ENCODE data around the gene CCDC51. TPM values are rescaled to one million over a fixed set of nuclear protein-coding genes. Genes with fewer than 3 reads are reported as not detected.
A peak's percentile ranks its signal among the peaks of the same experiment; 100 is the strongest.

CCDC51 gene
- polyA plus RNA-seq, 3 donors: 25.5 to 28.8 (median 26.2) TPM

DNA sequence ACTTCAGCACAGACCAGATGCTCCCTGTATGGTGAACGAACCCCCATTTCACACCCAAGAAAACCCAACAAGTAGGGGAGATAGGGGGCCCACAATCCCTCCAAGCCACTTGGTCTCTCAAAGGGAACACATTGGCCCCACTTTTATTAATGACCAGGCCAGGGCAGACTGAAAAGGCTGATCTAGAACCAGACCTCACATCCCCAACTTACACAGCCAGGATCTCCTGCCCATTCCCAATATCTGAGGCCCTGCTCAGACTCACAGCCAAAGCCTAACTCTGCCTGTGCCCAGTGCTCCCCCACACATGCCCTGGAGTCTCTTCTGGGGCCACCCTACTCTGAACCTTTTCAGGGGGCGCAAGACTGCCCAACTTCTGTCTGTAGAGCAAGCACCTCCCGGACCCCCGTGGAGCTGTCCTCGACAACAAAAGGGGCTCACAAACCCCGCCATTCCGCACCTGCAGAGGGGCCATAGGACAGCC is 11.8 kb downstream of the CCDC51 start:
- DNase-seq (ENCODE audit: extremely low read depth in 1 of 11, low read depth in 9 of 11, low spot score in 4 of 11): no peak

GRCh38 chr3:48427630-48427962 is 12.3 kb downstream of the CCDC51 start:
- DNase-seq (ENCODE audit: extremely low read depth in 1 of 11, low read depth in 9 of 11, low spot score in 4 of 11): peak in 3 of 11 donors; percentile 17 to 47 (median 35)

DNA sequence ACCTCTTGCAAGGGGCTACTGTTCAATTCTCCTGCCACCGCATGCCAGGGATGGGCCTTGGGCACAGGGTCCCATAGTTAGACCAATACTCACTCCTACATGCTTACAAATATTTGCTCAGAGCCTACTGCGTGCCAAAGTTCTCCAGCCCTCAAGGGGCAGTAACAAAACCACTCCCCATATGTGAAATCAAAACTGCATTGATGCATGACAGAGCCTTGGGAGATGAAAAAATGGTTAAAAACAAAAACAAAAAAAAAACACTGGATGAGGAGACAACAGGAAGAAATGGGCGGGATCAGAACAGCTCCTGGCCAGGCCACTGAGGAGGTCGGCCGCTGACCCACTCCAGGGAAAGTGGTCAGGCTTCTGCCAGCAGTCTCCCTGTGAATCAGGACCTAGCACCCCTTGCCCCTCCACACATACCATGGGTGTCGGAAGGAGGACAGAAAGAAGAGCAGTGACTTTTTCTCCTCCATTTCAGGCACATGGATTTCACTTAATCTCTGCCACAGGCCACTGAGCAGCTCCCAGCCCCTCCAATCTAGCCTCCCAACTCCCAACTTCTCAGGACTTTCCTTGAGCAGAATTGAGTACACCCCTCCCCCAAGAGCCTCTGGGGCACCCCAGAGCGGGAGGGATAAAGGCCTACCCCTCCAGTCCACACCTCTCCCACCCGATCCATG is 12.8 kb downstream of the CCDC51 start:
- no peak for DNase-seq (ENCODE audit: extremely low read depth in 1 of 11, low read depth in 9 of 11, low spot score in 4 of 11)

DNA sequence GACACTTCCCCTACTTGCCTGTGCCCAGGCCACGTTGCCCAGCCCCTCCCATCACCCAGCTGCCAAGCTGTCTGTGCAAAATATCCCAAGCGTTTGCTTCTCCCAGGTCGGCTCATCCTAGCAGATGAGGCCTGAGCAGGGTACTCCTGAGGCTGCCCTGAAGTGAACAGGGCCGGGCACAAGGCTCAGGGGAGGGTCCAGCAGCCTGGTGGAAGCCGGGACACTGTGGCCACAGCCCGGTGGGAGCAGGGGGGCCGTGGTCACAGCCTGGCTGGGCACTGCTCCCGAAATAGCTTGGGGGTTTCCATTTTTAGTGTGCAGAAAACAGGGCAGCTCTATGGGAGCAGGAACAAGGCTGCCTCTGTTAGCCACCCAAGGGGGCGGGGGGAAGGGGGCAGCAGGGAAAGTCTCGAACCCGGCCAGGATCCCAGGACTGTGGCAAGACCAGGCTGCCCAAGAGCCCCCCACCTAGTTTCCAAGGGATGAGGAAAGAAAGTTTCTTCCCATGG is 13.5 kb downstream of the CCDC51 start:
- DNase-seq (ENCODE audit: extremely low read depth in 1 of 11, low read depth in 9 of 11, low spot score in 4 of 11): no peak

- DNase-seq (ENCODE audit: extremely low read depth in 1 of 11, low read depth in 9 of 11, low spot score in 4 of 11): peak in 1 of 11 donors; percentile 45
Measured at GRCh38 chr3:48425281-48425812, 14.6 kb downstream of the CCDC51 start.

DNA sequence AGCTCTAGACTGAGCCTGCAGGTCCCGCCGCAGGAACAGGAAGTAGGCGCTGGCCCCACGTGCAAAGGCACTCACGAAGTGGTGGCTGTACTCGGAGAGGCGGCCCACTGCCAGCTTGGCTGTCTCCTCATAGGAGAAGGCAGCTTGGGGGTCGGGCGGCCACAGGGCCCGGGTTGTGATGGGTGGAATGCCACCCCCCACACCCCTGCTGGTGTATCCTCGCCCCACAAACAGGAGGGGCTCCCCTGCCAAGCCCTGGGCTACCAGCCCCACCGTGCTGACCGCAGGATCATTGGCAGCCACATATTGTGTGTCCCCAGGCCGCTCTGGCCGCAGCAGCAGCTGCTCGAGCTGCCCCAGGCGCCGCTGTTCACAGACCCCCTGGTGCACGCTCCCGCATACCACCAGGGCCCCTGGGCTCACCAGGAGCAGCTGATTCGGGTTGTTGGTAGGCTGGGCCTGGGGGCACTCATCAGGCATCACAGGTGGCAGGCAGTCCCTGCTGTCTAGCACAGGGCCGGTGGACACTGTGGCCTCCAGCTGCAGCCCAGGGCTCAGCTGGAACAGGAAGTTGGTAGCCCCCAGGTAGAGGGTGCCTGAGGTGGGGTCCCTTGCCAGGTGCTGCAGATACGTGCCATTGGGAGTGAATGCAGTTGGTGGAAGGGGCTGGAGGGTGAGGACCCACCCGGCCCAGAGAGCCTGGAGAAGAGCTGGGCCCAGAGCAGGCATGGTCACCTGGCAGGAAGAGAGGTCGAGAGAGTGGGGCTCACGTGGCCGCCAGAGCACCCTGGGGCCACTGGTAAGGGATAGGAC is 15.8 kb downstream of the CCDC51 start:
- DNase-seq (ENCODE audit: extremely low read depth in 1 of 11, low read depth in 9 of 11, low spot score in 4 of 11): no peak

- DNase-seq (ENCODE audit: extremely low read depth in 1 of 11, low read depth in 9 of 11, low spot score in 4 of 11): no peak
Measured at GRCh38 chr3:48423241-48423882, 16.6 kb downstream of the CCDC51 start.

DNA sequence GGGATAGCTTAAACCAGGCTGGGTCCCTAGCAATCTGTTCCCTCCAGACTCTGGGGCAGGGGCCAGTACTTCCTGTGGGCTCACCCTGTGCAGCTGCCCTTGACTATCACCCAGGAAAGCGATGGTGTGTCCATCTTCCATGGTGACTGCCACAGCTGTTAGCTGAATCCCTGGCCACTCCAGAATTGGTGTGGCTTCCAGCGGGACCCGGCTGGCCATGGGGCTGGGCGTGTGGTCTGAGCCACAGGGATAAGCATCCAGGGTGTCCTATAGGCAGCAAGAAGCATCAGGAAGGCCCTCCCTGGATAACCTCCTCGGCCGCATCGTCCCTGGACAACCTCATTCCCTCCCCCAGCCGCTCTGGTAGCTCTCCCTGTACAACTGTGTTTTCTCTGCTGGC is 17.2 kb downstream of the CCDC51 start:
- no peak for DNase-seq (ENCODE audit: extremely low read depth in 1 of 11, low read depth in 9 of 11, low spot score in 4 of 11)

GRCh38 chr3:48422272-48422671 is 17.6 kb downstream of the CCDC51 start:
- no peak for DNase-seq (ENCODE audit: extremely low read depth in 1 of 11, low read depth in 9 of 11, low spot score in 4 of 11)

DNA sequence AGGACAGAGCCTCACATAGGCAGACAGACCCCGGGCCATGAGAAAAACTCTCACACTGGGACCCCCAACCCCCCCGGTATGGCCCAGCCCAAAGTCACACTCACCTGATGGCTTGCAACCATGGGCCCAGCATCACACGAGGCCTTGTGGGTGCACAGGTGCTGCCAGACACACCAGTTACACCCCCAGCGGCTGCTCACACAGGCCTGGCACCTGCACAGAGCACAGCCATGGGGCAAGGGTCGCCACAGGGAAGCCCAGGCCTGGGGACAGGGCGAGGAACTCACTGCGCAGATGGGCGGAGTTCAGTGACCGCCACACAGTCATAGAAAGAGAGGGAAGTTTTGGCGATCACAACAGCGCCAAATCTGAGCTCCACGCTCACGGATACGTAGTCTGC is 19.4 kb downstream of the CCDC51 start:
- no peak for DNase-seq (ENCODE audit: extremely low read depth in 1 of 11, low read depth in 9 of 11, low spot score in 4 of 11)

DNA sequence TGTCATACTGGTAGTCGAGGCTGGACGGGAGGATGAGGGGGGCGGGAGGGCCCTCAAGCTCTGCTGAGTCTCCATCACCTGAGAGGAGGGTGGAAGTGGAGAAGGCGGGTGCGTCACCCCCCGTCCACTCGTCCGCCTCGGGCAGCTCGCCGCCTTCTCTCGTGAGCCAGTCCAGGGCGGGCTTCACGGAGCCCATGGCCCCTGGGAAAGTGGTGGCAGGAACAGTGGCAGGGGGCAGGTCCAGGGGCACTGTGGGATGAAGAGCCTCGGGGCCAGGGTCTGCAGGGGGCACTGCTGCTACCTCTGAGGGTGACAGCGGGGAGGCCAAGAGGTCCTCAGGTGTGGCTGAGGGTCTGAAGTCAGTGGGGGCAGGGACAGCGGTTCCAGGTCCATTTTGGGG is 20.3 kb downstream of the CCDC51 start:
- no peak for DNase-seq (ENCODE audit: extremely low read depth in 1 of 11, low read depth in 9 of 11, low spot score in 4 of 11)

DNA sequence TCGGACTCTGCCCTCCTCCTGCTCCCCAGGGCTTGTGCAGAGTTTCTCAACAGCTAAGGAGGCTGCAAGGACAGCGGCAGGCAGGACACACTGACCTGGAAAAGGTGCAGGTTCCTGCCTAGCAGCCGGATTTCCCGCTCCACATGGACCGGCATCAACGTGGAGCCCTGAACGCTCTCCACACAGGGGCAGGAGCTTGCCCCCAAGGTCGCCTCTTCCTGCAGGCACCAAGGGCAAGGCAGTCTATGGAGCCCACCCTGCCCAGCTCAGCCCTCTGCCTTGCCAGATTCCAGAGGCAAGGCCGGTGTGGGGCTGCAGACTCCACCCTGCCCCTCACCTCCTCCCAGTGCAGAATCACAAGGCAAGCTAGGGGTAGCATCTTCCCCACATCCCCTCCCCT is 20.8 kb downstream of the CCDC51 start:
- DNase-seq (ENCODE audit: extremely low read depth in 1 of 11, low read depth in 9 of 11, low spot score in 4 of 11): no peak

- no peak for DNase-seq (ENCODE audit: extremely low read depth in 1 of 11, low read depth in 9 of 11, low spot score in 4 of 11)
Measured at GRCh38 chr3:48418651-48419050, 21.3 kb downstream of the CCDC51 start.

GRCh38 chr3:48418140-48418539 is 21.8 kb downstream of the CCDC51 start:
- DNase-seq (ENCODE audit: extremely low read depth in 1 of 11, low read depth in 9 of 11, low spot score in 4 of 11): no peak

DNA sequence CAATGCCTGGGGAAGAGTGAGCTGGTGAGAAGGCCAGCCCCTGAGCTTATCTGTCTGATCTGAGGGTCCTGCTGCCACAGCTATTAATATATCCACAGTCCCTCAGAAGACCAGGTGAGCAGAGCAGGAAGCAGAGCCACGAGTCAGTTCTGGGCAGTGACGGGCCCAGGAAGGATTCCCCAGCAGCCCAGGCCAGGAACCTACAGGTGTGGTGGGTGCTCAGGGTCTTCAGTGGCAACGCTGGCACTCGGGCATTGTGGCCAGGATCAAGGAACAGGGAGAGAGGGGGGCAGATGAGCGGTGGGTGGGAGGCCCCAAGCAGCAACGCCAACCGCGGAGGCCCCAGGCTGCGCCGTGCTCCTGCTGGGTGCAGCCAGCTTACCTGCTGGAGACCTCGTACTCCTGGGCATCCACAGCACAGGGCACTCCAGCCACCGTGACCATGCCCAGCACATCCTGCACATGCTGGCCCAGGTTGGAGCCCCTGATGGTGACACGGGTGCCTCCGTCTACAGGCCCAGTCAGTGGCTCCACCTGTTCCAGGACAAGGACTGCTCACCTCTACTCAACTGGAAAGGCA is 22.3 kb downstream of the CCDC51 start:
- DNase-seq (ENCODE audit: extremely low read depth in 1 of 11, low read depth in 9 of 11, low spot score in 4 of 11): no peak

DNA sequence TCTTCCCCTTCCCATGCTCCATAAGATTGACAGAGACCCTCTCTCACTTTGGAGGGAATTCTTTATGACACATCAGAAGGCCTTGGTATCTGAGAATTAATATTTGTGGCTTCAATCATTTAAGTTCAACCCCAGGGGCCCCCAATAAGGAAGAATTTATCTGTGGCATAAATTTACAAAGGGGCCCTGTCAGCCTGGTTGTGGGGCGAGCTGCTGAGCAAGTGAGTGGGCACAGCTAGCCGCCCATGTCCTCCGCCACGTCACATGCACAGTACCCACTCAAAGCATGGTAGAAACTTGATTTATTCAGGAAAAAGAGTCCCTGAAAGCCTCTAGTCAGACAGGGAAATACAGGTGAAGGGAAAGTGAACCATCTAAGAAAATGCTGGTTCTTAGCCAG is 23.4 kb downstream of the CCDC51 start:
- DNase-seq (ENCODE audit: extremely low read depth in 1 of 11, low read depth in 9 of 11, low spot score in 4 of 11): no peak

DNA sequence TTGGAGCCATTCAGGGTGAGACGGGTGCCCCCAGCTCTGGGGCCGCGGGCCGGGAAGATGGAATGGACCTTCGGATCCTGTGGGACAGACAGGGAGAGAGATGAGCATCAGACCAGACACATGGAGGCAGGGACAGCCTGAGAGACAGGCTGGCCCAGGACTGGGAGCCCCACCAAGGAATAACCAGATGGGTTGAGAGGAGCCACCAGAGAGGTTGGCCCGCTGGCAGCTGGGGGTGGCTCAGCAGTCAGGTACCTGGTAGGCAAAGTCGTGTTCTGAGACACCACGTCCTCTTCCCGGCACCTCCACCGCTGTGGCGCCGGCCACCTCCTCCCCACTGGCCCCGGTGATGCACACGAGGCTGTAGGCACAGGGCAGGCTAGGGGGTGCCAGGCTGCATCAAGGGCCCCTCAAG is 23.8 kb downstream of the CCDC51 start:
- DNase-seq (ENCODE audit: extremely low read depth in 1 of 11, low read depth in 9 of 11, low spot score in 4 of 11): no peak

- no peak for DNase-seq (ENCODE audit: extremely low read depth in 1 of 11, low read depth in 9 of 11, low spot score in 4 of 11)
Measured at GRCh38 chr3:48415251-48415953, 24.5 kb downstream of the CCDC51 start.

Data from renal cortex interstitium (tissue), 11 donors.